ENCODE results near the gene GRIN2C. TPM values are rescaled to one million over a fixed set of nuclear protein-coding genes. Genes with fewer than 3 reads are reported as not detected.

The GRIN2C gene
- total RNA-seq, 4 donors from 2014 or later = 0.13 TPM; not detected in 3

DNA sequence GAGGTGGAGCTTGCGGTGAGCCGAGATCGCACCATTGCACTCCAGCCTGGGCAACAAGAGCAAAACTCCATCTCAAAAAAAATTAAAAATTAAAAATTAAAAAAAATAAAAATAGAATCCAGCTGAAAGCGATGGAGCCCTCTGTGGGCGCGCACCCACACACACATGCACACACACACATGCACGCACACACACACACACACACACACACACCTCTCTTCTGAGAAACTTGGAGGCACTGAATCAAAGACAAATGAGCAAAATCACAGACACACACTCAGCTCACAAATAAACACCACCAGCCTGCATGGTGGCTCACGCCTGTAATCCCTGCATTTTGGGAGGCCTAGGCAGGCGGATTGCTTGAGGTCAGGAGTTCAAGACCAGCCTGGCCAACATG, 43.3 kb upstream of the GRIN2C start:
- peaks cover 11% of the 10 kb centered on the region for H3K27me3 ChIP-seq
- no peaks in the 10 kb centered on the region for H3K9me3 ChIP-seq
- no peak for DNase-seq (ENCODE audit: low spot score in 2 of 2)
- H3K36me3 ChIP-seq = no peaks in the 10 kb centered on the region
- H3K4me3 ChIP-seq = no peak overlapping the region
- peaks cover 13% of the 10 kb centered on the region for H3K4me1 ChIP-seq
- 86% methylated on average over 9 of the region's 9 CpGs for WGBS
- TF ChIP-seq POLR2AphosphoS5 (IDR thresholded peaks at IDR 0.05) = no peak
- TF ChIP-seq EP300 (IDR thresholded peaks at IDR 0.05) = no peak
- TF ChIP-seq, protein P1, sequence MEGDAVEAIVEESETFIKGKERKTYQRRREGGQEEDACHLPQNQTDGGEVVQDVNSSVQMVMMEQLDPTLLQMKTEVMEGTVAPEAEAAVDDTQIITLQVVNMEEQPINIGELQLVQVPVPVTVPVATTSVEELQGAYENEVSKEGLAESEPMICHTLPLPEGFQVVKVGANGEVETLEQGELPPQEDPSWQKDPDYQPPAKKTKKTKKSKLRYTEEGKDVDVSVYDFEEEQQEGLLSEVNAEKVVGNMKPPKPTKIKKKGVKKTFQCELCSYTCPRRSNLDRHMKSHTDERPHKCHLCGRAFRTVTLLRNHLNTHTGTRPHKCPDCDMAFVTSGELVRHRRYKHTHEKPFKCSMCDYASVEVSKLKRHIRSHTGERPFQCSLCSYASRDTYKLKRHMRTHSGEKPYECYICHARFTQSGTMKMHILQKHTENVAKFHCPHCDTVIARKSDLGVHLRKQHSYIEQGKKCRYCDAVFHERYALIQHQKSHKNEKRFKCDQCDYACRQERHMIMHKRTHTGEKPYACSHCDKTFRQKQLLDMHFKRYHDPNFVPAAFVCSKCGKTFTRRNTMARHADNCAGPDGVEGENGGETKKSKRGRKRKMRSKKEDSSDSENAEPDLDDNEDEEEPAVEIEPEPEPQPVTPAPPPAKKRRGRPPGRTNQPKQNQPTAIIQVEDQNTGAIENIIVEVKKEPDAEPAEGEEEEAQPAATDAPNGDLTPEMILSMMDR (IDR thresholded peaks at IDR 0.05) = no peak
- TF ChIP-seq POLR2A (IDR thresholded peaks at IDR 0.05) = no peak
- H3K27ac ChIP-seq = no peak overlapping the region

DNA sequence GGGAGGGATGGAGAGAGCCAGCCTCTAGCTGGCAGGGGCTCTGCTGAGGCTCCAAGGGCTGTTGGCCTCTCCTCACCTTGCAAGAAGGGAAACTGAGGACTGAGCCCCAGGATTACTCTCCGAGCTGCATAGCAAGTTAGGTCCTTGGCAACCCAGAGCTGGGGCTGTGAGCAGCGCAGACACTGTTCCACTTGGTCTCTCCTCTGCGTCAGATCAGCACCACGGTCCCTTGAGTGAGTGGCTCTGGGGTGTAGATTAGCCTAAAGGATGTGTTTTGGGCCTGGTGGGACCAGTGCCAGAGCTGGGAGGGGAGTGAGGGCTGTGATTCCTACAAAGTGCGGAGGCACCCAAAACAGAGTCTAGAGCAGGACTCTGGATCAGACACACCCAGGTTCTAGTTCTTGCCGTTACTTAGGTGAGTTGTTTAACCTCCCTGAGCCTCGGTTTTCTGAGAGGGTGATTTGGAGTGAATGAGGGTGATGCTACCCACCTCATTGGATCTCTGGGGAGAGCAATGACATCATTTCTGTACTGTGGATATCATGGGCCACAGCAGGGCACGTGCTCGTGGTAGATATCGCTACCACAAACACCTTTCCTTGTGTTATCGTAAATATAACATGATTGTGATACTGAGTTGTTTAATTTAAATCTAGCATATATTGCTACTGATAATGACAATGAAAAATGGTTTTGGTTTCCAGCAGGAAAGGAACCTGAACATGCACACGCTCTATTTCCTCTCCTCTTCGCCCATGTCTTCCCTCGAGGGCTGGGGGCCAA, 41.9 kb upstream of the GRIN2C start:
- WGBS = 68% methylated on average over 12 of the region's 14 CpGs
- Histone ChIP-seq H3K9me3 (no peaks in the 10 kb centered on the region), H3K4me3 (no peak overlapping the region), H3K27ac (no peak overlapping the region), H3K4me1 (peaks cover 4% of the 10 kb centered on the region), H3K27me3 (peaks cover 11% of the 10 kb centered on the region), H3K36me3 (no peaks in the 10 kb centered on the region)
- TF ChIP-seq, protein P1 (IDR thresholded peaks at IDR 0.05) = no peak
- no peak for TF ChIP-seq EP300 (IDR thresholded peaks at IDR 0.05)
- TF ChIP-seq POLR2AphosphoS5 (IDR thresholded peaks at IDR 0.05) = no peak
- TF ChIP-seq POLR2A (IDR thresholded peaks at IDR 0.05) = no peak
- no peak for DNase-seq (ENCODE audit: low spot score in 2 of 2)

DNA sequence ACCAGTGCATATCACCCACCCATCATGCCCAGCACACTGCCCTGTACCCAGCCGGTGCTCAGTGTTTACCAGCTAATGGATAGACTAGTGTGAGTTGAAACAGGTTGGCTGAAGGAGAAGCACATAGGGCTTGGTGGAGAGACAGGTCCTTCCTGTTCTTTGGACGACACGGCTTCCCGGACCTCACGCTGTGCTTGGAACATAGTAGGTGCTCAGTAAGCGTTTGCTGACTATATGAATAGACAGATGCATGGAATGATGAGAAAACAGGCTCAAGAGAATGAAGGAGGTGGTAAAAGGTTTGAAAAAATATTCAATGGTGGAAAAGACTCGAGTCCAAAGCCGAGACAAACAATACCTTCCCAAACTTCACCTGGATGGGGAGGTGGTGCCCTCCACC, 40.5 kb upstream of the GRIN2C start:
- 81% methylated on average over 8 of the region's 8 CpGs for WGBS
- TF ChIP-seq POLR2A (IDR thresholded peaks at IDR 0.05) = no peak
- no peak for TF ChIP-seq EP300 (IDR thresholded peaks at IDR 0.05)
- TF ChIP-seq POLR2AphosphoS5 (IDR thresholded peaks at IDR 0.05) = no peak
- TF ChIP-seq, protein P1 (IDR thresholded peaks at IDR 0.05) = no peak
- Histone ChIP-seq H3K4me1 (peaks cover 4% of the 10 kb centered on the region), H3K9me3 (no peaks in the 10 kb centered on the region), H3K36me3 (no peaks in the 10 kb centered on the region), H3K4me3 (no peak overlapping the region), H3K27me3 (peaks cover 13% of the 10 kb centered on the region), H3K27ac (no peak overlapping the region)
- no peak for DNase-seq (ENCODE audit: low spot score in 2 of 2)

DNA sequence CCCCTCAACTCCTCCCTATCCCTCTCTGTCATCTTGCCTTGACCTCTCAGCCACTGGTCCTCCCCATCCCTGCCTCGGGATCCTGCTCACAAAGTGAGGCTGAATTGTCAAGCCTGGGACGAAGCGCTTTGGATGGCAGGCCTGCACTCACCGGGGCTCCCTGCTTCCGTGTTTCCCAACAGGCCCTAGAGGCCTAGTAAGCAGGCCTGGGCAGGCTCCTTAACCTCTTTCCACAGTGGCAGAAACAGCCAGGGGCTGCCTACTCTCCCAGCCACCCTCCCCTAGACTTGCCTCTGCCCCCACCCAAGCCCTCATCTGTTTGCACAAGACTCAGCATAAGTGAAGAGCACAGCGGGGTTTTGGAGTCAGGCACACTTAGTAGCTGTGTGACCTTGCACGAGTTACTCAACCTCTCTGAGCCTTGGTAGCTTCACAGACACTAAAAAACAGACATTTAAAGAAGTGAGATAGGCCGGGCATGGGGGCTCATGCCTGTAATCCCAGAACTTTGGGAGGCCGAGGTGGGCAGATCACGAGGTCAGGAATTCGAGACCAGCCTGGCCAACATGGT, 38.8 kb upstream of the GRIN2C start:
- H3K36me3 ChIP-seq = no peaks in the 10 kb centered on the region
- peaks cover 30% of the 10 kb centered on the region for H3K27me3 ChIP-seq
- H3K4me1 ChIP-seq = peaks cover 8% of the 10 kb centered on the region
- no peaks in the 10 kb centered on the region for H3K9me3 ChIP-seq
- TF ChIP-seq POLR2A (IDR thresholded peaks at IDR 0.05) (no peak), EP300 (IDR thresholded peaks at IDR 0.05) (no peak), POLR2AphosphoS5 (IDR thresholded peaks at IDR 0.05) (no peak)
- TF ChIP-seq, protein P1 (IDR thresholded peaks at IDR 0.05) = no peak
- whole genome bisulfite sequencing = 74% methylated on average over 11 of the region's 11 CpGs
- H3K27ac ChIP-seq = no peak overlapping the region
- no peak overlapping the region for H3K4me3 ChIP-seq
- no peak for DNase-seq (ENCODE audit: low spot score in 2 of 2)

DNA sequence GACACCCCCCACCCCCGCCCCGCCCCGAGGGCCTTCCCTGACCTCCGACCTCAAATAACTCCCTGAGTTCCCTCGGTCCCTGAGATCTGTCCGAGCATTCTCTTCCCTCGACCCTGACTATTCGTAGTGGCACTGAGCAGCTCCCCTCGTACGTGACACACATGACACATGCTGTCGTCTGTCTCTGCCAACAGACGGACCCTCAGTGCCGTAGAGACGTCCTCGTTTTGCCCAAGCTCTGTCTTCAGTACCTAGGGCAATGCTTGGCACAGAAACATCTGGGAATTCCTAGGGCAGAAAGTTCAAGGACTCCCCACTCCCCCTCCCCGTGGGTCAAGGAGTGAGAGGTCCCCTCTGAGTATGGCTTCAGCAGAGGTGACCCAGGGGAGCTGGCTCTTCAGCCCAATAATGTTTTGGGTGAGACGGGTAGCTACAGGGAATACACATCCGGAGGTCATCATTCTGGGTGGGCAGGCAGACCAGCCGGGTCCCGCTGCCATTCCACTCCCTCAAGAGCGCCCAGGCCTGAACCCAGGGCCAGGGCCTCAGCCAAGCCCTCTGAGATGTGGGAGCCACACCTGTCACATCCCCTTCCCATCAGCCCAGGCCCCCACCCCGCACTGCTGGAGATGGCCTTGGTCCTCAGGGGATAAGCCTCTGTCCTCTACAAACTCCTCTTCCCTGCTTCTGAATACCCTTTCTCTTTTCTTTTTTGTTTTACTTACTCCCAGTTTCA, 34.4 kb upstream of the GRIN2C start:
- H3K4me3 ChIP-seq = peak overlapping the region; percentile 54
- TF ChIP-seq POLR2A (IDR thresholded peaks at IDR 0.05) (no peak), EP300 (IDR thresholded peaks at IDR 0.05) (no peak)
- TF ChIP-seq, protein P1 (IDR thresholded peaks at IDR 0.05) = no peak
- peaks cover 19% of the 10 kb centered on the region for H3K4me1 ChIP-seq
- DNase-seq (ENCODE audit: low spot score in 2 of 2) = no peak
- no peak overlapping the region for H3K27ac ChIP-seq
- WGBS = 28% methylated on average over 15 of the region's 22 CpGs
- H3K9me3 ChIP-seq = no peaks in the 10 kb centered on the region
- peaks cover 46% of the 10 kb centered on the region for H3K27me3 ChIP-seq
- H3K36me3 ChIP-seq = no peaks in the 10 kb centered on the region
